ENCODE measurements around the gene IGF1R.

DNA sequence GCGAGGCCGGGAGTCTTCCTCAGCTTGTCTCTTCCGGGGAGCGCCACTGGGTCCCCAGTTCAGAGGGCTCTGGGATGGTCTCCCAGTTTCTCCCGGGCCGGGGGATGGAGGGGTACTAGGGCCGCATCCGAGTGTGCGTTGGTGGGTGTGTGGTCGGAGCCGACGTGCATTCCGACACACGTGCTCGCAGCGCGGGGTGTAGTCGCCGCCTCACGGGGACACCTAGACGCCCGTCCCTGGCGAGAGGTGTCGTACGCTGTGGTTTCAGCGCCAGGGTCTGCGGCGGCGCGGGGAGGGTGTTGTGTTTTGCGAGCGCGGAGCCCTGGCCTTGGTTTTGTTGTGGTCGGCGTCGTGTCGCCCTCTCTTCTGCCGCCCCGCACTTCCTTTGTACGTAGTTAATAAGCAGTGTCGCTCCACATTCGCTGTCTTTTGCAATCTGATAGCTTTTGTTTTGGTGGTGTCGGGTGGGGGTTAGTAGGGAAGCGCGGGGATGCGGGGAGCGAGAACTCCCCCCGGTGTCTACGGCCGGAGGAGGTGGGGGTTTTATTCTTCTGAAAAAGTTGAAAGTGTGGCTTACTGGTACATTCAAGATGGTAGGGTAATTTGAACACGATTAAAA lies 2.2 kb downstream of the IGF1R start:
- TF ChIP-seq, protein P1, sequence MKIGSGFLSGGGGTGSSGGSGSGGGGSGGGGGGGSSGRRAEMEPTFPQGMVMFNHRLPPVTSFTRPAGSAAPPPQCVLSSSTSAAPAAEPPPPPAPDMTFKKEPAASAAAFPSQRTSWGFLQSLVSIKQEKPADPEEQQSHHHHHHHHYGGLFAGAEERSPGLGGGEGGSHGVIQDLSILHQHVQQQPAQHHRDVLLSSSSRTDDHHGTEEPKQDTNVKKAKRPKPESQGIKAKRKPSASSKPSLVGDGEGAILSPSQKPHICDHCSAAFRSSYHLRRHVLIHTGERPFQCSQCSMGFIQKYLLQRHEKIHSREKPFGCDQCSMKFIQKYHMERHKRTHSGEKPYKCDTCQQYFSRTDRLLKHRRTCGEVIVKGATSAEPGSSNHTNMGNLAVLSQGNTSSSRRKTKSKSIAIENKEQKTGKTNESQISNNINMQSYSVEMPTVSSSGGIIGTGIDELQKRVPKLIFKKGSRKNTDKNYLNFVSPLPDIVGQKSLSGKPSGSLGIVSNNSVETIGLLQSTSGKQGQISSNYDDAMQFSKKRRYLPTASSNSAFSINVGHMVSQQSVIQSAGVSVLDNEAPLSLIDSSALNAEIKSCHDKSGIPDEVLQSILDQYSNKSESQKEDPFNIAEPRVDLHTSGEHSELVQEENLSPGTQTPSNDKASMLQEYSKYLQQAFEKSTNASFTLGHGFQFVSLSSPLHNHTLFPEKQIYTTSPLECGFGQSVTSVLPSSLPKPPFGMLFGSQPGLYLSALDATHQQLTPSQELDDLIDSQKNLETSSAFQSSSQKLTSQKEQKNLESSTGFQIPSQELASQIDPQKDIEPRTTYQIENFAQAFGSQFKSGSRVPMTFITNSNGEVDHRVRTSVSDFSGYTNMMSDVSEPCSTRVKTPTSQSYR (CRISPR knock-in tag; IDR thresholded peaks at IDR 0.05; ENCODE audit: borderline replicate concordance) = no peak
- no peak for TF ChIP-seq PCBP1 (IDR thresholded peaks at IDR 0.05; ENCODE audit: borderline replicate concordance, low read depth, low read length)
- TF ChIP-seq AGO2 (optimal IDR thresholded peaks at IDR 0.05; ENCODE audit: low read depth, low read length) = no peak
